K562 (cell line): Measurements from ENCODE around the gene VPS13D.

Experiments
- CBFA2T3 ChIP-seq: fragments of 450-650 bp; IDR thresholded peaks from 2 replicates; pipeline ENCODE4 v1.6.1; 2017
- CHD4 ChIP-seq: fragments of 200-600 bp; sonication (generic); IDR thresholded peaks from 3 replicates; pipeline ENCODE4 v1.6.1; 2012; ENCODE audit warnings: low read depth, mild to moderate bottlenecking, mixed read lengths, low read length, inconsistent platforms; ENCODE audit not compliant: insufficient read depth, insufficient replicate concordance, poor library complexity, severe bottlenecking
- HDAC6 ChIP-seq: IDR thresholded peaks from 2 replicates; pipeline ENCODE4 v1.6.1; 2012; ENCODE audit warnings: low read depth, mild to moderate bottlenecking, control low read depth, inconsistent platforms, low read length, moderate library complexity
- JUN ChIP-seq, 2 experiments: sonication (generic) in 1 of 2; formaldehyde crosslinking in 1 of 2; IDR thresholded peaks; 2 replicates each; pipeline versions ENCODE4 v1.6.1 to v1.8.0; 2012 to 2022; ENCODE audit warnings: borderline replicate concordance in 2 of 2, mild to moderate bottlenecking in 2 of 2, improper control_type of control experiment in 1 of 2, low read depth in 1 of 2, low read length in 1 of 2, missing genetic modification reagents in 1 of 2
- POLR2A ChIP-seq: fragments of 450-650 bp; conservative IDR thresholded peaks from 2 replicates; pipeline ENCODE4 v1.6.1; 2016
- PRDM10 ChIP-seq: fragments of 450-650 bp; IDR thresholded peaks from 2 replicates; pipeline ENCODE4 v1.6.1; 2018; ENCODE audit not compliant: partially characterized antibody
- RAD21 ChIP-seq, 2 experiments: fragments of 250-450 bp in 1 of 2; fragments of 450-650 bp in 1 of 2; sonication (Bioruptor Pico) in 1 of 2; formaldehyde crosslinking in 1 of 2; IDR thresholded peaks in 1 of 2; conservative IDR thresholded peaks in 1 of 2; 2 replicates each; pipeline versions ENCODE4 v1.4.0 to v1.8.0; 2020 to 2022; ENCODE audit warnings: mild to moderate bottlenecking in 2 of 2, moderate library complexity in 1 of 2
- REST ChIP-seq, 2 experiments: fragments of 450-650 bp; formaldehyde crosslinking in 1 of 2; IDR thresholded peaks; 2 replicates each; pipeline versions ENCODE4 v1.4.0 to v1.6.1; 2014 to 2020; ENCODE audit warnings: mild to moderate bottlenecking in 2 of 2, borderline replicate concordance in 1 of 2, low read depth in 1 of 2
- TEAD4 ChIP-seq, 2 experiments: sonication (generic) in 1 of 2; formaldehyde crosslinking in 1 of 2; IDR thresholded peaks; 2 replicates each; pipeline versions ENCODE4 v1.6.1 to v1.8.0; 2012 to 2022; ENCODE audit warnings: borderline replicate concordance in 1 of 2, inconsistent platforms in 1 of 2, low read length in 1 of 2, mild to moderate bottlenecking in 1 of 2, missing genetic modification reagents in 1 of 2
- THAP7 ChIP-seq: fragments of 250-450 bp; sonication (Bioruptor Pico); IDR thresholded peaks from 2 replicates; pipeline ENCODE4 v1.5.0; 2021
- TF ChIP-seq, protein P1 (sequence below), 3 experiments: IDR thresholded peaks in 2 of 3; conservative IDR thresholded peaks in 1 of 3; 2 replicates each; pipeline ENCODE4 v1.5.1; 2011 to 2012; ENCODE audit warnings: low read length in 3 of 3, mild to moderate bottlenecking in 3 of 3, control low read depth in 2 of 3, improper control_type of control experiment in 1 of 3, inconsistent platforms in 1 of 3, low read depth in 1 of 3, mixed read lengths in 1 of 3, moderate library complexity in 1 of 3; ENCODE audit not compliant: insufficient read depth in 2 of 3

DNA sequence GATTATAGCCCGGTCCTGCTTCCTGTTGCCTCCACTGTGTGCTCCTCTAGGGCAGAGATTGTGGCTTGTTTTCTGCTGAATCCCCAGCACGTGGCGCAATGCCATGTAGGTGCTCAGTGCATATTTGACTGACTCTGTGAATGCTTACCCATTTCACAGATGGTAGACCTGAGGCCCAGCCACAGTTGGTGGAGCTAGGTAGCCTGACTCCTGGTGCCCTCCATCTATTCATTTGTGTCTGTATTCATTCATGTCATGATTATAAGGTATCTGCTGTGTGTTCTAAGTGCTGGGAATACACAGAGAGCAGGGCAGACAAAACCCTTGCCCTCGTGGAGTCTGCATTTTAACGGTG lies 40.5 kb upstream of the VPS13D start:
- TF ChIP-seq JUN (IDR thresholded peaks at IDR 0.05; ENCODE audit: borderline replicate concordance, low read depth, low read length) (no peak), JUN (CRISPR knock-in tag; IDR thresholded peaks at IDR 0.05; ENCODE audit: borderline replicate concordance) (no peak), PRDM10 (no peak), HDAC6 (no peak), POLR2A (no peak), RAD21 (CRISPR knock-in tag; conservative IDR thresholded peaks at IDR 0.05 in 1 of 2, IDR thresholded peaks at IDR 0.05 in 1 of 2) (no peak), REST (IDR thresholded peaks at IDR 0.05; ENCODE audit: borderline replicate concordance) (no peak), REST (CRISPR knock-in tag; IDR thresholded peaks at IDR 0.05; ENCODE audit: low read depth) (no peak), CHD4 (no peak), TEAD4 (IDR thresholded peaks at IDR 0.05; ENCODE audit: low read length) (no peak), TEAD4 (CRISPR knock-in tag; IDR thresholded peaks at IDR 0.05; ENCODE audit: borderline replicate concordance) (no peak), THAP7 (CRISPR knock-in tag) (no peak), CBFA2T3 (no peak)
- TF ChIP-seq, protein P1, sequence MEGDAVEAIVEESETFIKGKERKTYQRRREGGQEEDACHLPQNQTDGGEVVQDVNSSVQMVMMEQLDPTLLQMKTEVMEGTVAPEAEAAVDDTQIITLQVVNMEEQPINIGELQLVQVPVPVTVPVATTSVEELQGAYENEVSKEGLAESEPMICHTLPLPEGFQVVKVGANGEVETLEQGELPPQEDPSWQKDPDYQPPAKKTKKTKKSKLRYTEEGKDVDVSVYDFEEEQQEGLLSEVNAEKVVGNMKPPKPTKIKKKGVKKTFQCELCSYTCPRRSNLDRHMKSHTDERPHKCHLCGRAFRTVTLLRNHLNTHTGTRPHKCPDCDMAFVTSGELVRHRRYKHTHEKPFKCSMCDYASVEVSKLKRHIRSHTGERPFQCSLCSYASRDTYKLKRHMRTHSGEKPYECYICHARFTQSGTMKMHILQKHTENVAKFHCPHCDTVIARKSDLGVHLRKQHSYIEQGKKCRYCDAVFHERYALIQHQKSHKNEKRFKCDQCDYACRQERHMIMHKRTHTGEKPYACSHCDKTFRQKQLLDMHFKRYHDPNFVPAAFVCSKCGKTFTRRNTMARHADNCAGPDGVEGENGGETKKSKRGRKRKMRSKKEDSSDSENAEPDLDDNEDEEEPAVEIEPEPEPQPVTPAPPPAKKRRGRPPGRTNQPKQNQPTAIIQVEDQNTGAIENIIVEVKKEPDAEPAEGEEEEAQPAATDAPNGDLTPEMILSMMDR (IDR thresholded peaks at IDR 0.05 in 2 of 3, conservative IDR thresholded peaks at IDR 0.05 in 1 of 3; ENCODE audit: insufficient read depth in 2 of 3, low read depth in 1 of 3, low read length in 3 of 3), result no peak
